Body of pancreas (tissue), 4 donors: ENCODE results near the gene KRTAP1-4.

ENCODE experiments used
- POLR2A ChIP-seq, 3 donors: fragments of 450-650 bp; IDR thresholded peaks; one replicate each; pipeline ENCODE4 v1.6.1; 2016; ENCODE audit warnings: antibody characterized with exemption in 3 of 3, mild to moderate bottlenecking in 2 of 3
- TF ChIP-seq, protein P1 (sequence below), 7 experiments: fragments of 450-650 bp in 4 of 7; fragments of 200-600 bp in 3 of 7; sonication (generic) in 3 of 7; IDR thresholded peaks; one replicate each; pipeline ENCODE4 v1.5.1; 2016 to 2019; ENCODE audit warnings: antibody characterized with exemption in 7 of 7

DNA sequence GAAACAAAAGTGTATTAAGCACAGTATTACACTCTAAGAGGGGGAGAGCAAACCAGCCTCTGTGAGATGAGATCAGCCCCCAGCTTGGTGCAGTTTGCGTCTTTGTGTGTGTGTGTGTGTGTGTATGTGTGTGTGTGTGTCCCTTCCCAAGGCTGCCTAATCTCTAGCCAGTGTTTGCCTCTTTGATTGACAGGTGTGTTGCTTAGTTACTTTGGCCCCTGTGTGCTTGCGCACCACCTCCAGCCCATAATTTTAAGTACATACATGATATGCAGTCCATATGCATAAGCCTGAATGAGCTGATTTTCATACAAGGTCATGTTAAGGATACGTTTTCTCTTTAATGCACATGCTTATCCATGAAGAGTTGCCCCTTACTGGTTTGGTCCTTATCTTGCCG is 28.2 kb downstream of the KRTAP1-4 start:
- TF ChIP-seq, protein P1, sequence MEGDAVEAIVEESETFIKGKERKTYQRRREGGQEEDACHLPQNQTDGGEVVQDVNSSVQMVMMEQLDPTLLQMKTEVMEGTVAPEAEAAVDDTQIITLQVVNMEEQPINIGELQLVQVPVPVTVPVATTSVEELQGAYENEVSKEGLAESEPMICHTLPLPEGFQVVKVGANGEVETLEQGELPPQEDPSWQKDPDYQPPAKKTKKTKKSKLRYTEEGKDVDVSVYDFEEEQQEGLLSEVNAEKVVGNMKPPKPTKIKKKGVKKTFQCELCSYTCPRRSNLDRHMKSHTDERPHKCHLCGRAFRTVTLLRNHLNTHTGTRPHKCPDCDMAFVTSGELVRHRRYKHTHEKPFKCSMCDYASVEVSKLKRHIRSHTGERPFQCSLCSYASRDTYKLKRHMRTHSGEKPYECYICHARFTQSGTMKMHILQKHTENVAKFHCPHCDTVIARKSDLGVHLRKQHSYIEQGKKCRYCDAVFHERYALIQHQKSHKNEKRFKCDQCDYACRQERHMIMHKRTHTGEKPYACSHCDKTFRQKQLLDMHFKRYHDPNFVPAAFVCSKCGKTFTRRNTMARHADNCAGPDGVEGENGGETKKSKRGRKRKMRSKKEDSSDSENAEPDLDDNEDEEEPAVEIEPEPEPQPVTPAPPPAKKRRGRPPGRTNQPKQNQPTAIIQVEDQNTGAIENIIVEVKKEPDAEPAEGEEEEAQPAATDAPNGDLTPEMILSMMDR (IDR thresholded peaks at IDR 0.05) = no peak
- no peak for TF ChIP-seq POLR2A (IDR thresholded peaks at IDR 0.05)
